GM21786 (cell line): ENCODE results near the gene VAV3.
"Not testable (repeated sequence)": the region's sequence is repeated elsewhere in the genome, so short reads cannot be mapped to it uniquely, and the experiment has no call there.

ENCODE experiments used
- ATAC-seq: cut with Tn5 transposase; IDR thresholded peaks from one replicate; pipeline ENCODE4 v1.9.1; 2021; ENCODE audit not compliant: unreplicated experiment

Gene VAV3

GRCh38 chr1:107894605-107895004 is 70.4 kb downstream of the VAV3 start:
- no peak for ATAC-seq

- not testable (repeated sequence) for ATAC-seq
These were observed 71.6 kb downstream of the VAV3 start for GRCh38 chr1:107893350-107893749.

- ATAC-seq = no peak
These were observed 75.5 kb downstream of the VAV3 start for GRCh38 chr1:107889524-107889923.

GRCh38 chr1:107883562-107883961 is 81.4 kb downstream of the VAV3 start:
- no peak for ATAC-seq

GRCh38 chr1:107879927-107880326 is 85.1 kb downstream of the VAV3 start:
- no peak for ATAC-seq

- ATAC-seq = no peak
These were observed 85.6 kb downstream of the VAV3 start for GRCh38 chr1:107879346-107879745.

- ATAC-seq = no peak
These were observed 87.2 kb downstream of the VAV3 start for GRCh38 chr1:107877745-107878144.

GRCh38 chr1:107877092-107877491 is 87.9 kb downstream of the VAV3 start:
- no peak for ATAC-seq

- no peak for ATAC-seq
These were observed 89.3 kb downstream of the VAV3 start for GRCh38 chr1:107875689-107876088.

GRCh38 chr1:107874221-107874620 is 90.8 kb downstream of the VAV3 start:
- no peak for ATAC-seq

- no peak for ATAC-seq
These were observed 93.1 kb downstream of the VAV3 start for GRCh38 chr1:107871687-107872395.

- no peak for ATAC-seq
These were observed 93.7 kb downstream of the VAV3 start for GRCh38 chr1:107871259-107871658.

GRCh38 chr1:107870696-107871095 is 94.3 kb downstream of the VAV3 start:
- ATAC-seq = no peak

GRCh38 chr1:107867897-107868296 is 97.1 kb downstream of the VAV3 start:
- ATAC-seq = no peak

GRCh38 chr1:107867422-107867821 is 97.6 kb downstream of the VAV3 start:
- ATAC-seq = no peak

- no peak for ATAC-seq
These were observed 98.1 kb downstream of the VAV3 start for GRCh38 chr1:107866870-107867269.

GRCh38 chr1:107865627-107866026 is 99.4 kb downstream of the VAV3 start:
- ATAC-seq = no peak

- no peak for ATAC-seq
These were observed 101.6 kb downstream of the VAV3 start for GRCh38 chr1:107863342-107863741.

- ATAC-seq = no peak
These were observed 102.9 kb downstream of the VAV3 start for GRCh38 chr1:107862064-107862463.

GRCh38 chr1:107858323-107858722 is 106.7 kb downstream of the VAV3 start:
- no peak for ATAC-seq

- ATAC-seq = no peak
These were observed 113.6 kb downstream of the VAV3 start for GRCh38 chr1:107851418-107851817.

GRCh38 chr1:107844541-107845194 is 120.3 kb downstream of the VAV3 start:
- ATAC-seq = not testable (repeated sequence)

- ATAC-seq = no peak
These were observed 121.0 kb downstream of the VAV3 start for GRCh38 chr1:107843989-107844388.
